Measurements from ENCODE around the gene LCK. TPM values are rescaled to one million over a fixed set of nuclear protein-coding genes. Genes with fewer than 3 reads are reported as not detected.

LCK gene
- total and polyA plus RNA-seq, 2 of the 8 experiments (the other 6 are each of a cell fraction or from before 2014, with no cell fraction given): 75.3 to 122 TPM

DNA sequence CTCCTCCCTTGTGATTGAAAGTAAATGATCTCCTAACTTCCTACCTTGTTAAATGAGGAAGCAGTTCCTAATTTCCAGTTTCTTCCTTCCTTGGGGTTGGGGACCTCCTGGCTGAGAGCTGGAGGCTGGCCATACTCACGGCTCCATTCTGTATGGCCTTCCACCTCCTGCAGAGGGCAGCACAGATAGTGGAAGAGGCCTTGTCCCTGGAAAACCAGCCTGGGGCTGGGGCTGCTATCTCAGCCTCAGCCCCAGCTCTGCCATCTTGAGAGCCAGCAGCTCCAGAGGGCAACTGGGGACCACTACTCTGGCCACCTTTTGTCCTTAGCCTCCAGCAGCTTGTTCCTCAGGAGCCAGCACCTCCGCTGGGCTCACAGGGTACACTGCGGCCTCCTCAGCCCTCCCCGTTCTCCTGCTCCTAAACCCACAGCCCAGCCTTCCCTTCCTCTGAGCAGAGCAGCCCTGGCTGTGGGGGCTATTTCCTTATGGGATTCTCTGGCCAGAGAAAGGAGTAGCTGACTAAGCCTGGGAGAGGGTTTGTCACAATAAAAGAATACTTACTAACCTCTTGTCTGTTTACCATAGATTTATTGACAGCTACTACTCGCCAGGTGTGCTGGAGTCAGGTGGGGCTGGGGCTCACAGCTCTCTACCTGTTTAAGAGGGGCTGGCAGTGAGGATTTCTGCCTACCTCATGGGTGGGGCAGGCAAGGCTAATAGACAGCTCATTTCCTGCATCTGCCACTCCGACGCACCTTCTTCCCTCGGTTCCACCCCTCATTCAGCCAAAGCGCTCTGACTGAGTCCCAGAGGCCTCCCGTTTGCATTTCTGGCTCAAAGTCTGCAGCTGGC lies 35.2 kb upstream of the LCK start:
- no peak overlapping the region for H2BK12ac ChIP-seq (ENCODE audit: low read depth, low read length)
- WGBS, 2 experiments (ENCODE audit: extremely low coverage in 1 of 2, insufficient coverage in 1 of 2, insufficient read length in 1 of 2, insufficient replicate concordance in 2 of 2, low coverage in 1 of 2, low lambda C conversion rate in 2 of 2, missing lambda C conversion rate in 1 of 2): 88% methylated on average over 10 of the region's 10 CpGs; no CpG with 5 or more reads in 1 of the 2 experiments

More for the DNA sequence above, 35.2 kb upstream of the LCK start:
- Histone ChIP-seq H3K4me3 (ENCODE audit: extremely low read depth in 1 of 4, insufficient read depth in 2 of 4, low read depth in 3 of 4, low read length in 4 of 4) (no peak overlapping the region), H4K8ac (ENCODE audit: extremely low read depth, insufficient read depth, low read length) (no peak overlapping the region; the same call in 1 of the 2 replicates), H3K9me3 (ENCODE audit: insufficient read depth in 2 of 2, low read depth in 1 of 2, low read length in 1 of 2) (no peaks in the 10 kb centered on the region), H3K4me1 (replicated peaks in 1 of 4; ENCODE audit: control insufficient read depth in 3 of 4, insufficient read depth in 4 of 4, low read length in 3 of 4) (no peaks in the 10 kb centered on the region), H3K27ac (ENCODE audit: low read depth, low read length) (no peak overlapping the region), H4K20me1 (replicated peaks in 1 of 2; ENCODE audit: control insufficient read depth in 1 of 2, insufficient read depth in 2 of 2, low read length in 2 of 2) (peaks cover 0 to 3% of the 10 kb centered on the region in 2 experiments), H2AK5ac (ENCODE audit: low read depth, low read length) (no peak overlapping the region), H2BK15ac (ENCODE audit: low read length) (no peak overlapping the region), H3K4ac (replicated peaks; ENCODE audit: insufficient read length, low read depth, low read length) (no peak overlapping the region), H2AFZ (ENCODE audit: low read length) (no peak overlapping the region), H2BK20ac (ENCODE audit: low read length) (no peak overlapping the region), H2BK5ac (ENCODE audit: low read depth, low read length) (no peak overlapping the region), H3K79me2 (ENCODE audit: control insufficient read depth in 1 of 2, insufficient read depth in 2 of 2, low read length in 2 of 2) (peaks cover 0 to 5% of the 10 kb centered on the region in 2 experiments; a peak in 2 of 4 replicates), H3K9ac (replicated peaks in 1 of 4; ENCODE audit: extremely low read depth in 1 of 4, low read depth in 3 of 4, low read length in 3 of 4) (no peak overlapping the region), H3K18ac (ENCODE audit: extremely low read depth, low read length) (no peak overlapping the region), H4K5ac (ENCODE audit: insufficient read length, low read depth, low read length) (no peak overlapping the region), H3K36me3 (ENCODE audit: control insufficient read depth in 2 of 4, insufficient read depth in 4 of 4, low read length in 3 of 4) (peaks cover 2 to 14% (median 6%) of the 10 kb centered on the region in 4 experiments; a peak in 4 of 8 replicates), H3K23ac (ENCODE audit: insufficient read length) (no peak overlapping the region), H3K14ac (ENCODE audit: insufficient read length) (no peak overlapping the region), H3K23me2 (ENCODE audit: low read depth, low read length) (no peaks in the 10 kb centered on the region), H3K79me1 (ENCODE audit: low read depth, low read length) (no peaks in the 10 kb centered on the region; the same call in 1 of the 2 replicates), H3K27me3 (replicated peaks in 1 of 4; ENCODE audit: control insufficient read depth in 3 of 4, extremely low read depth in 1 of 4, insufficient read depth in 3 of 4, low read length in 3 of 4) (no peaks in the 10 kb centered on the region), H2BK120ac (replicated peaks; ENCODE audit: low read depth, low read length) (no peak overlapping the region), H3K4me2 (ENCODE audit: insufficient read depth in 1 of 2, low read depth in 2 of 2, low read length in 2 of 2) (no peak overlapping the region), H3K56ac (replicated peaks; ENCODE audit: insufficient read length, low read depth, low read length) (no peak overlapping the region), H4K91ac (replicated peaks; ENCODE audit: insufficient read length, low read length) (no peak overlapping the region)
- no peak for FAIRE-seq
- DNase-seq (ENCODE audit: low read depth in 1 of 2, low spot score in 2 of 2): peak in 1 of 2 experiments; percentile 79
- CTCF ChIA-PET (ENCODE audit: partially characterized antibody): interaction anchor here (0.6 to 7.6 kb wide), 44 partner anchors 10 to 419 kb away, joined by 3 to 70 read pairs (median 4); partner anchors contain the start of genes CCDC28B, FAM167B, FAM229A and HDAC1
- no peak for TF ChIP-seq JUN (IDR thresholded peaks at IDR 0.05; ENCODE audit: low read depth, low read length)
- TF ChIP-seq CBX5 (IDR thresholded peaks at IDR 0.05; ENCODE audit: low read depth, low read length): no peak
- TF ChIP-seq, protein P1, sequence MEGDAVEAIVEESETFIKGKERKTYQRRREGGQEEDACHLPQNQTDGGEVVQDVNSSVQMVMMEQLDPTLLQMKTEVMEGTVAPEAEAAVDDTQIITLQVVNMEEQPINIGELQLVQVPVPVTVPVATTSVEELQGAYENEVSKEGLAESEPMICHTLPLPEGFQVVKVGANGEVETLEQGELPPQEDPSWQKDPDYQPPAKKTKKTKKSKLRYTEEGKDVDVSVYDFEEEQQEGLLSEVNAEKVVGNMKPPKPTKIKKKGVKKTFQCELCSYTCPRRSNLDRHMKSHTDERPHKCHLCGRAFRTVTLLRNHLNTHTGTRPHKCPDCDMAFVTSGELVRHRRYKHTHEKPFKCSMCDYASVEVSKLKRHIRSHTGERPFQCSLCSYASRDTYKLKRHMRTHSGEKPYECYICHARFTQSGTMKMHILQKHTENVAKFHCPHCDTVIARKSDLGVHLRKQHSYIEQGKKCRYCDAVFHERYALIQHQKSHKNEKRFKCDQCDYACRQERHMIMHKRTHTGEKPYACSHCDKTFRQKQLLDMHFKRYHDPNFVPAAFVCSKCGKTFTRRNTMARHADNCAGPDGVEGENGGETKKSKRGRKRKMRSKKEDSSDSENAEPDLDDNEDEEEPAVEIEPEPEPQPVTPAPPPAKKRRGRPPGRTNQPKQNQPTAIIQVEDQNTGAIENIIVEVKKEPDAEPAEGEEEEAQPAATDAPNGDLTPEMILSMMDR (IDR thresholded peaks at IDR 0.05; ENCODE audit: control extremely low read depth in 1 of 3, insufficient read depth in 1 of 3, low read depth in 1 of 3, low read length in 3 of 3): peak; percentile 86 to 91 (median 86)
- TF ChIP-seq RAD21 (IDR thresholded peaks at IDR 0.05 in 1 of 2, conservative IDR thresholded peaks at IDR 0.05 in 1 of 2; ENCODE audit: low read depth in 2 of 2, low read length in 2 of 2): peak; percentile 76 to 87
- no peak for TF ChIP-seq TEAD4 (IDR thresholded peaks at IDR 0.05; ENCODE audit: low read depth, low read length)
- TF ChIP-seq NRF1 (IDR thresholded peaks at IDR 0.05; ENCODE audit: low read depth, low read length): no peak
- peak; percentile 77 for TF ChIP-seq YY1 (IDR thresholded peaks at IDR 0.05; ENCODE audit: low read depth, low read length)
- POLR2A ChIA-PET (ENCODE audit: partially characterized antibody): interaction anchor here (0.7 to 4.1 kb wide), 23 partner anchors 10 to 178 kb away, joined by 3 to 33 read pairs (median 5); partner anchors contain the start of genes BSDC1, FAM229A, IQCC and MARCKSL1
